ENCODE results near the gene ZNF33B.

DNA sequence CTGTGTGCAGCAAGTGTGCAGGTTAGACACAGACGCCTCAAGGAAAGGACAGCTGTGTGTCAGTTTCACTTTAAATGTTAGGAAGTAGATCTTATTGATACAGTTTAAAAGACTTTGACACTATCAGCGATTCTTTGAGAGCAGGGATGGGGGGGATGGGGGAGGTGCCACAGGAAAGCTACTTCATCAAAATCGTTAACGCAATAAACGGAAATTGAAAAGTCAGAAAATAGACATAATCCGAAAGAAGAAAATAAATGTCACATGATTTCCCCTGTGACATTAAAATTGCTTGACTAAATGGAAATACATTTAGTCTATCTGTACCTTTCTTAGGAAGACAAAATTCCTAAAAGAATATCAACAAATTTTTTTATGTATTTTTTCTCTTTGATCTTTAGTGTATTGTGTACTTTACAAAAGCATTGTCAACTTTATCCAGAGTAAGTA is 476 bp upstream of the ZNF33B start:
- TF ChIP-seq, protein P1, sequence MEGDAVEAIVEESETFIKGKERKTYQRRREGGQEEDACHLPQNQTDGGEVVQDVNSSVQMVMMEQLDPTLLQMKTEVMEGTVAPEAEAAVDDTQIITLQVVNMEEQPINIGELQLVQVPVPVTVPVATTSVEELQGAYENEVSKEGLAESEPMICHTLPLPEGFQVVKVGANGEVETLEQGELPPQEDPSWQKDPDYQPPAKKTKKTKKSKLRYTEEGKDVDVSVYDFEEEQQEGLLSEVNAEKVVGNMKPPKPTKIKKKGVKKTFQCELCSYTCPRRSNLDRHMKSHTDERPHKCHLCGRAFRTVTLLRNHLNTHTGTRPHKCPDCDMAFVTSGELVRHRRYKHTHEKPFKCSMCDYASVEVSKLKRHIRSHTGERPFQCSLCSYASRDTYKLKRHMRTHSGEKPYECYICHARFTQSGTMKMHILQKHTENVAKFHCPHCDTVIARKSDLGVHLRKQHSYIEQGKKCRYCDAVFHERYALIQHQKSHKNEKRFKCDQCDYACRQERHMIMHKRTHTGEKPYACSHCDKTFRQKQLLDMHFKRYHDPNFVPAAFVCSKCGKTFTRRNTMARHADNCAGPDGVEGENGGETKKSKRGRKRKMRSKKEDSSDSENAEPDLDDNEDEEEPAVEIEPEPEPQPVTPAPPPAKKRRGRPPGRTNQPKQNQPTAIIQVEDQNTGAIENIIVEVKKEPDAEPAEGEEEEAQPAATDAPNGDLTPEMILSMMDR (IDR thresholded peaks at IDR 0.05; ENCODE audit: low read length), result no peak
- no peak for TF ChIP-seq EZH2 (IDR thresholded peaks at IDR 0.05; ENCODE audit: borderline replicate concordance, low read length)

All from OCI-LY1 (cell line).